Transverse colon (tissue), 4 donors: ENCODE measurements around the gene GTF2IRD1.

Experiments used
- CTCF ChIP-seq, 5 experiments: fragments of 200-600 bp in 3 of 5; fragments of 450-650 bp in 2 of 5; sonication (generic) in 3 of 5; IDR thresholded peaks; 1 replicate in 2 of 5; 2 replicates in 3 of 5; pipeline ENCODE4 v1.5.1; 2016 to 2017; ENCODE audit warnings: antibody characterized with exemption in 5 of 5, inconsistent platforms in 3 of 5, mild to moderate bottlenecking in 2 of 5, moderate library complexity in 1 of 5
- POLR2A ChIP-seq: fragments of 450-650 bp; IDR thresholded peaks from one replicate; pipeline ENCODE4 v1.6.1; 2016; ENCODE audit warnings: antibody characterized with exemption, mild to moderate bottlenecking, moderate library complexity
- POLR2AphosphoS5 ChIP-seq, 3 donors: sonication (generic); formaldehyde crosslinking; IDR thresholded peaks; one replicate each; pipeline ENCODE4 v1.6.1; 2016; ENCODE audit warnings: antibody characterized with exemption in 3 of 3

- TF ChIP-seq POLR2AphosphoS5 (IDR thresholded peaks at IDR 0.05) (no peak), POLR2A (no peak), CTCF (IDR thresholded peaks at IDR 0.05) (no peak)
Observed at GRCh38 chr7:74526780-74527179, 73.1 kb downstream of the GTF2IRD1 start.
